Astrocyte of the cerebellum (primary cell): ENCODE results near the gene MBD3.

Experiments
- DNase-seq: peaks from one replicate; pipeline ENCODE4 v3.0.0-alpha.2; 2011; ENCODE audit warnings: low read depth
- H3K4me3 ChIP-seq: 2 replicates; pipeline ENCODE4 v1.5.1; 2011; ENCODE audit warnings: mild to moderate bottlenecking, low read depth, low read length, moderate library complexity
- in situ Hi-C: cut with HindIII; loops from 2 replicates; pipeline ENCODE4 v1.10.0; 2017; ENCODE audit warnings: low sequenced_read_pairs
- TF ChIP-seq, protein P1 (sequence below): IDR thresholded peaks from 2 replicates; pipeline ENCODE4 v1.5.1; 2012; ENCODE audit warnings: low read length, low read depth, moderate library complexity, mild to moderate bottlenecking; ENCODE audit errors: missing control alignments

The MBD3 gene

DNA sequence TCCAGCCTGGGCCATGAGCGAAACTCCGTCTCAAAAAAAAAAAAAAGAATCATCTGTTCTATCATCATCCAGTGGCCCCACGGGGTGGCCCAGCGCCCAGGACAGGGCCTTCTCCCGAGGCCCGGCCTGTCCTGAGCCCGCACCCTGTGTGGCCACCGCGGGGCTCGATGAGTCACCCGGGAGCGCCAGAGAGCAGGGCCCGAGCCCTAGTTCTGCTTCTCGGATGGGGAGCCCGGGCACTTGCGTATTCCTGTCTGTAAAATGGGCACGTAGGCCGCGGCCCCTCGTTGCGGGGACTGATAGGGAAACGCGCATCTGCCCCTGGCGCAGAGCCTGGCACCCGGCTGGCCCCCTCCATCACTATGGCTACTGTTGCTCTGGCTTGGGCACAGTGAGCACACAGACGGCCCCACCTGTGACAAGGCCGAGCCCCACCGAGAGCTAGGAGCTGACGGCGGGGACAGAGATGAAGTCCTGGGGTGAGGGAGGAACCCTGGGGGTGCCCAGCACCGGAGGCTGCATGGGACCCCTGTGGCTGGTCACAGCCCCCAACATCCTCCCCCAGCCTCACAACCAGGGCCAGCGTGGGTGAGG, 33.8 kb upstream of the MBD3 start:
- TF ChIP-seq, protein P1, sequence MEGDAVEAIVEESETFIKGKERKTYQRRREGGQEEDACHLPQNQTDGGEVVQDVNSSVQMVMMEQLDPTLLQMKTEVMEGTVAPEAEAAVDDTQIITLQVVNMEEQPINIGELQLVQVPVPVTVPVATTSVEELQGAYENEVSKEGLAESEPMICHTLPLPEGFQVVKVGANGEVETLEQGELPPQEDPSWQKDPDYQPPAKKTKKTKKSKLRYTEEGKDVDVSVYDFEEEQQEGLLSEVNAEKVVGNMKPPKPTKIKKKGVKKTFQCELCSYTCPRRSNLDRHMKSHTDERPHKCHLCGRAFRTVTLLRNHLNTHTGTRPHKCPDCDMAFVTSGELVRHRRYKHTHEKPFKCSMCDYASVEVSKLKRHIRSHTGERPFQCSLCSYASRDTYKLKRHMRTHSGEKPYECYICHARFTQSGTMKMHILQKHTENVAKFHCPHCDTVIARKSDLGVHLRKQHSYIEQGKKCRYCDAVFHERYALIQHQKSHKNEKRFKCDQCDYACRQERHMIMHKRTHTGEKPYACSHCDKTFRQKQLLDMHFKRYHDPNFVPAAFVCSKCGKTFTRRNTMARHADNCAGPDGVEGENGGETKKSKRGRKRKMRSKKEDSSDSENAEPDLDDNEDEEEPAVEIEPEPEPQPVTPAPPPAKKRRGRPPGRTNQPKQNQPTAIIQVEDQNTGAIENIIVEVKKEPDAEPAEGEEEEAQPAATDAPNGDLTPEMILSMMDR: no peak
- in situ Hi-C loops: no loop called here
- H3K4me3 ChIP-seq: no peak overlapping the region
- no peak for DNase-seq

DNA sequence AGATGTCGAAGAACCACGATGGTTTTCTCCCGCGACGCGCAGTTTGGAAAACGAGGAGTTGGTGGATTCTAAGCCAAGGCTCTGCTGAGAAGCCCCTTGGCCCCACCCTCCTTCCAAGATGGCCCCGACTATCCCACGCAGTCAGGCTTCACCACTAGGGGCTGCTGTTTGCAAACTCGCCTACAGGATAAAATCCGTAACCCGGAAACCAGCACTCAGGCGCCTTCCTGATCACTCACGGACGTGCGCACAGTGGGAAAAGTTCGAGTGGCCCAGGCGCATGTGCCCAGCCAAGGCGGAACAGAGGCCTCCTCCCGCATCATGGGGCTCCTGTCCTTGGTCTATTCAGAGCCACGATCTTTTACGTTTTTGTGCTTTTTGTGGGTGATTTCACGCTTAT, 31.8 kb upstream of the MBD3 start:
- TF ChIP-seq, protein P1: peak; percentile 90
- peak; percentile 28 for DNase-seq
- H3K4me3 ChIP-seq: no peak overlapping the region
- in situ Hi-C loops: no loop called here

DNA sequence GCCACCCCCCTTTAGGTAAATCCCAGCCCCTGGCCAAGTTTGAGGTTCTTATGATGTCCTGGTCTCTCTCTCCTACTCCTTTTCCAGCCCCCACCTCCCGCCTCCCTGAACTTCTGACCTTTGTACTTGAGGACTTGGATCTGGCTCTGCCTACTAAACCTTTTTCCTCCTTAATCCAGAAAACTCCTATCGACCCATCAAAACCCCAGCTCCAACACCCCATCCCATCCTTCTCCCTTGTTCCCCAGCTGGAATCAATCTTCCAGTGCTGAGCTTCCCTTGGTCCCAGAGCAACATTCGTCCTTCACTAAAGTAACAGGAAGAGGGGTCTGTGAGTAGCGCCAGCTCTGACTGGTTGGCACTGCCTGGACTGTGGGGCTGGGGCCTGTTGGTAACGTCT, 29.9 kb upstream of the MBD3 start:
- in situ Hi-C loops: no loop called here
- TF ChIP-seq, protein P1: no peak
- H3K4me3 ChIP-seq: no peak overlapping the region
- no peak for DNase-seq

DNA sequence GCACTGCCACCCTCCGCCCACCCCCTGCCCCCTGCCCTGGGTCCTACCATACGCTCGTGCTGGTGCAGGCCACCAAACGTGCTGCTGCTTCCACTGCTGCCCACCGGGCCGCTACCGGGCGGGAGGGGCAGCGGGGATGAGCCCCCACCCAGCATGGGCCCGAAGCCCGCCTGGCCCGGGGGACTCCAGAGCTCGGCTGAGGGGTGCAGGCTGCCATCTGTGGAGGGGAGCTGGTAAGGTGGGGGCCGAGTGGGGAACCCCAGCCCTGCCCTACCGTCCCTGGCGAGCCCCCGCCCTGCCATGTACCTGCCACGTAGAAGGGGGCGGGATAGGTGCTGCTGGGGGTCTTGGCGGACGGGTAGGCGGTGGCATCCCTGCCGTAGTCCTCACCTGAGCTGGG, 29.3 kb upstream of the MBD3 start:
- in situ Hi-C loops: no loop called here
- no peak for DNase-seq
- no peak overlapping the region for H3K4me3 ChIP-seq
- TF ChIP-seq, protein P1: no peak

DNA sequence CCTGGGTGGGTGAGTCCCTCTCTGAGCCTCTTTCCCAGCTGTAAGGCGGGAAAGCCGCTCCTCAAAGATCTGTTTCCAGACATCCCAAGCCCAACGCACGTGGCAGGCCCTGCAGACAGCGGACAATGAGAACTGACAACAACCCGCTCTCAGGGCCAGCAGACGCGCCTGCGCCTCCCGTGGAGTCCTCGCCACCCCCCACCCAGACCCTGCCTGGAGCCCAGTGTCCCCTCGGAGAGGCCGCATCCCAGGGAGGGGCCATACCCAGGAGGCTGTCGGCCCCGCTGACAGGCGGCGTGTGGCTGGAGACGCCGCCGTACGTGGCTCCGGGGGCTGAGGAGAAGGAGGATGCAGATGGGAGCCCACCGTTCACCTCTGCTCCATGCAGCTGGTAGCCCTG, 28.9 kb upstream of the MBD3 start:
- in situ Hi-C loops: no loop called here
- TF ChIP-seq, protein P1: no peak
- H3K4me3 ChIP-seq: no peak overlapping the region
- DNase-seq: no peak

DNA sequence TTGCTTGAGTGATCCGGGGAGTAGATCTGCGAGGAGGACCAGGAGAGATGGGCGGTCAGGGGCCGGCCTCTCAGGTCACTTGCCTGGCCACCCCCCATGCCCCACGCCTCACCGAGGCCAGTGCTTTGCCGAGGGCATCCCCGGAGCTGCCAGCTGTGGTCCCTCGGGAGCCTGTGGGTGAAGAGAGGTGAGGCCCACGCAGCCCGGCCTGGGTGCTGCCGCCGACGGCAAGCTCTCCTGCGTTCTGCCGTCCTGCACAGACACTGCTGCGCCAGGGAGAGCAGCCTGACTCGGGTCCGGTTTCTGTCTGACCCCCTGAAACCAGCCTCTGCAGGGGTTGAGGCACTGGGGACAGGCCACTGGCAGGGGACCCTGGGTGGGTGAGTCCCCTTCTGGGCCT, 28.4 kb upstream of the MBD3 start:
- no peak for DNase-seq
- in situ Hi-C loops: no loop called here
- TF ChIP-seq, protein P1: no peak
- H3K4me3 ChIP-seq: no peak overlapping the region

DNA sequence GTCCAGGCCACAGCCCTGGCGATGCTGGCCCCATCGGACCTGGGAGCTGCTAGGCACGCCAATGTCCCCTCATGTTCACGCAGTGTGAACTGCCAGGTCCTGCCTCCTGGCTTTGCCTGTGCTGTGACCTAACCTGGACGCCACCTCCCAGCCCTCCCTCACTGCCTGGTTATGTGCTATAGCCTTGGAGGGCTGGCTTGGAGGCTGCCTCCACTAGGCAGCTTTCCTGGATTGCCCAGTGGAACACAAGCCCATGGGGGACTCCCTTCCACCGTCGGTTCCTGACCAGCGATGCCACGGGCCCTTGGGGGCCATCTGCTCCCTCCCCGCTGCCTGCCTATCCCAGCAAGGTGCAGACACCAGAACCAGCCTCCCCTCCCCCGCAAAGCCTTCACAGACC, 27.8 kb upstream of the MBD3 start:
- in situ Hi-C loops: no loop called here
- no peak overlapping the region for H3K4me3 ChIP-seq
- TF ChIP-seq, protein P1: no peak
- DNase-seq: no peak
